ENCODE results near the gene COL15A1.

GRCh38 chr9:99042620-99043019, 98.9 kb downstream of the COL15A1 start:
- no peak for TF ChIP-seq CTCF (IDR thresholded peaks at IDR 0.05)
- no peak for TF ChIP-seq EP300 (IDR thresholded peaks at IDR 0.05)
- no peak for TF ChIP-seq POLR2A (IDR thresholded peaks at IDR 0.05)

Measured in stomach (tissue), 4 donors.